ENCODE measurements around the gene STARD3NL.

STARD3NL gene

DNA sequence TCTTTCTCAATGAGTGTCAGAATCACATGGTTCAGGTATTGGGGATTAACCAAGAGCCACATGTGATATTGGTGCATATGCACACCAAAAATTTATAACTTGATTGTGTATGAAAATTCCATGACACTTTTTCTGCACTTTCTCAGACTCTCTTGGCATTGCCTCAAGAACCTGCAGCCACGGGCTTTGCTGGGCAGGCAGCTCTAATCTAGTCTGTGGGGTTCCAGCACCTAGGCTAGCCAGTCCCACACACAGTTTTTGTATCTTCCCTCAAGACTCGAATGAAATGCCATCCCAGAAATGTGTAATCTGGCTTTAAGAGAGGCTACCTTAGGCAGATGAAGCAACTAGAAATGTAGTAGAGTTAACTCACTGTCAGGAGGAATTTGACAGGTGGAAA lies 21.7 kb downstream of the STARD3NL start:
- DNase-seq (ENCODE audit: low read depth, low spot score): no peak
- Histone ChIP-seq H3K9me3 (ENCODE audit: low read depth, low read length) (no peaks in the 10 kb centered on the region), H3K36me3 (ENCODE audit: insufficient read depth, low read length) (no peaks in the 10 kb centered on the region), H3K27ac (no peak overlapping the region), H3K9ac (ENCODE audit: insufficient read length) (no peak overlapping the region), H3K4me3 (no peak overlapping the region)
- TF ChIP-seq EZH2 (IDR thresholded peaks at IDR 0.05): no peak
- no peak for TF ChIP-seq POLR2AphosphoS5 (IDR thresholded peaks at IDR 0.05; ENCODE audit: borderline replicate concordance, low read depth, low read length)
- no peak for TF ChIP-seq FOXP2 (optimal IDR thresholded peaks at IDR 0.05; ENCODE audit: control extremely low read depth, extremely low read length, insufficient read depth)

DNA sequence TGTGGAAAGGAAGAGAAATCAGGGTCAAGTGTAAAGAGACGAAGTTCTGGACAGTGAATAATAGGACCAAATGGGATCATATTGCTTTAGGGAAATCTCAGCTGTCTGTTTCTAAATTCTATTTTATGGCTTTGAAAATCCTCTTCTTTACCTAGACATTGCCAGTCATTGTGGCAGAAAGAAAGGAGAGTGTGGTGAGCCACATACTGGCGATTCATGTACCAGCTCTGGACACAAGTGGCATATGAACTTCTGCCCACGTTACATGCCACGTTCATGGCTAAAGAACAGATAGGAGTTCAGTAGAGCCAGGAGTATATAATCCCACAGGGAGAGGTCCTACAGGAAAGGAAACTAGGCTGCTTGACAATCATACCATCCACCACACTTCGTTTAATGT lies 28.0 kb downstream of the STARD3NL start:
- no peak overlapping the region for H3K27ac ChIP-seq
- no peak overlapping the region for H3K9ac ChIP-seq (ENCODE audit: insufficient read length)
- H3K9me3 ChIP-seq (ENCODE audit: low read depth, low read length): no peaks in the 10 kb centered on the region
- H3K4me3 ChIP-seq: no peak overlapping the region
- H3K36me3 ChIP-seq (ENCODE audit: insufficient read depth, low read length): peaks cover 4% of the 10 kb centered on the region; the same call in 1 of the 2 replicates
- TF ChIP-seq POLR2AphosphoS5 (IDR thresholded peaks at IDR 0.05; ENCODE audit: borderline replicate concordance, low read depth, low read length) (no peak), FOXP2 (optimal IDR thresholded peaks at IDR 0.05; ENCODE audit: control extremely low read depth, extremely low read length, insufficient read depth) (no peak), EZH2 (IDR thresholded peaks at IDR 0.05) (no peak)
- no peak for DNase-seq (ENCODE audit: low read depth, low spot score)

DNA sequence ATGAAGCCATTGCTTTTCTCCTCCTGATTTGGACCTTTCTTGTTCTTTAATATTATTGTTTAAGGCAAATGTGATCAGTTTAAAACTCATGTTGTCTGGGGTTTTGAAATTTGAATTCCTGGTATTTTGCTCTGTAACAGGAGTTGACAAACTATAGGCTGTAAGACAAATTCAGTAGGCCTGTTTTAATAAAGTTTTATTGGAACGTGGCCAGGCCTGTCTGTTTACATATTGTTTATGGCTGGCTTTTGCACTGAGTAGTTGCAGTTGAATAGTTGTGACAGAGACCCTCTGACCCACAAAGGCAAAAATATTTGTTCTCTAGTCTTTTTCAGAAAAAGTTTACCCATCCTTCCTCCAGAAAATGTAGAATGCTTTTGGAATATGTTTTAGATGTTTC lies 29.8 kb downstream of the STARD3NL start:
- no peak overlapping the region for H3K4me3 ChIP-seq
- peaks cover 9% of the 10 kb centered on the region; the same call in 1 of the 2 replicates for H3K36me3 ChIP-seq (ENCODE audit: insufficient read depth, low read length)
- H3K27ac ChIP-seq: no peak overlapping the region
- H3K9me3 ChIP-seq (ENCODE audit: low read depth, low read length): no peaks in the 10 kb centered on the region
- no peak for DNase-seq (ENCODE audit: low read depth, low spot score)
- TF ChIP-seq FOXP2 (optimal IDR thresholded peaks at IDR 0.05; ENCODE audit: control extremely low read depth, extremely low read length, insufficient read depth) (no peak), EZH2 (IDR thresholded peaks at IDR 0.05) (no peak), POLR2AphosphoS5 (IDR thresholded peaks at IDR 0.05; ENCODE audit: borderline replicate concordance, low read depth, low read length) (no peak)
- no peak overlapping the region for H3K9ac ChIP-seq (ENCODE audit: insufficient read length)

DNA sequence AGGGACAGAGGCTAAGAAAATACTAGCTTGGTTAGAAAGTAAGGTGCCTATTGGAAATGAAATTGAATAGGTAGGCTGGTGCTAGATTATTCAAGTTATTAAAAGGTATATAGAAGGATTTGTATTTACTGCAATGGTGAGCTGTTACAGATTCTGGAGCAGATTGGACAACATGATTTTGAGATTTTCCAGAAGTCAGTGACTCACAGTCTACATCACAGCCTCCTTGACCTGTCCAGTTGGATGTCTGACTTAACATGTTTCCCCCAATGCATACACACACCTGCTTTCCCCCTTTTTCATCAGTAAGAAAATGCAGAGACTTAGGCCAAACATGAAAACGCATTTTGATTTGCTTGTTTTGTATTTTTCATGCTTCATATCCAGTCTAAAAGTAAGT lies 33.4 kb downstream of the STARD3NL start:
- no peak for DNase-seq (ENCODE audit: low read depth, low spot score)
- Histone ChIP-seq H3K9me3 (ENCODE audit: low read depth, low read length) (no peaks in the 10 kb centered on the region), H3K9ac (ENCODE audit: insufficient read length) (no peak overlapping the region), H3K4me3 (no peak overlapping the region), H3K36me3 (ENCODE audit: insufficient read depth, low read length) (peaks cover 16% of the 10 kb centered on the region; the same call in 1 of the 2 replicates), H3K27ac (no peak overlapping the region)
- TF ChIP-seq POLR2AphosphoS5 (IDR thresholded peaks at IDR 0.05; ENCODE audit: borderline replicate concordance, low read depth, low read length) (no peak), EZH2 (IDR thresholded peaks at IDR 0.05) (no peak), FOXP2 (optimal IDR thresholded peaks at IDR 0.05; ENCODE audit: control extremely low read depth, extremely low read length, insufficient read depth) (no peak)

DNA sequence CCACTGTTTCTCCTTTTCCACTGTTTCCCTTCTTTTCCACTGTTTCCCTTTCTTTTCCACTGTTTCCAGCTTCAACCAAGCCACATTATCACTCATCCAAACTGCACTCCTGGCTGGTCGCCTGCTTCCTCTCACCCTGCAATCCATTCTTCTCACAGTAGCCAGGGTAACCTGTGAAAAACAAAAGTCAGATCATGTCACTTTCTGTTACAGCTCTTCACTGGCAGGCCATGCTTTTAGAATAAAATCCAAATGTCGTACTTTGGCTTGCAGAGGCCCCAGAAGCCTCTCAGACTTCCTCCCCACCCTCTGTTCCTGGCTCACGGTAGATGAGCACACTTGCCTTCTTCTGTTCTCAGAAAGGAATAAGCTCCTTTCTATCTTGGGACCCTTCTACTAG lies 33.9 kb downstream of the STARD3NL start:
- Histone ChIP-seq H3K4me3 (no peak overlapping the region), H3K9me3 (ENCODE audit: low read depth, low read length) (no peaks in the 10 kb centered on the region), H3K9ac (ENCODE audit: insufficient read length) (no peak overlapping the region), H3K27ac (no peak overlapping the region), H3K36me3 (ENCODE audit: insufficient read depth, low read length) (peaks cover 17% of the 10 kb centered on the region; the same call in 1 of the 2 replicates)
- no peak for DNase-seq (ENCODE audit: low read depth, low spot score)
- no peak for TF ChIP-seq EZH2 (IDR thresholded peaks at IDR 0.05)
- no peak for TF ChIP-seq POLR2AphosphoS5 (IDR thresholded peaks at IDR 0.05; ENCODE audit: borderline replicate concordance, low read depth, low read length)
- TF ChIP-seq FOXP2 (optimal IDR thresholded peaks at IDR 0.05; ENCODE audit: control extremely low read depth, extremely low read length, insufficient read depth): no peak

DNA sequence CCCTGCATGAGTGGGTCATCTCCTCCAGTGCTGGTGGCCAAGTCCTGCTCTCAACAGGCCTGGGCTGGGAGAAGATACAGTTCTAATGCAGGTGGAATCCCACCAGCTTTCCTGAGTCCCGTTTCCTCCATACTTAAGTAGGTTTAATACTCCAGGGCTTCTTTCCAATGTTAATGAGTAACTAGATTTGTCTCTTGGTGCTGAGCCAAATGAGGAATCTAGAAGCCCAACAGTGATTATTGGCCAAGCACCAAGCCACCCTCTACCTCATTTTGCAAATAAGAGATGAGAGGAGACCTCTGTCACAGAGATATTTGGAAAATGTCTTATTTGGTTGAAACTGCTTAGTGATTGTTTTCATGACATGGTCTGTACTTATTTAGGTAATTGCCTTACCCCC lies 37.1 kb downstream of the STARD3NL start:
- no peak for TF ChIP-seq FOXP2 (optimal IDR thresholded peaks at IDR 0.05; ENCODE audit: control extremely low read depth, extremely low read length, insufficient read depth)
- TF ChIP-seq POLR2AphosphoS5 (IDR thresholded peaks at IDR 0.05; ENCODE audit: borderline replicate concordance, low read depth, low read length): no peak
- TF ChIP-seq EZH2 (IDR thresholded peaks at IDR 0.05): no peak
- Histone ChIP-seq H3K27ac (no peak overlapping the region), H3K9ac (ENCODE audit: insufficient read length) (peak overlapping the region; percentile 1), H3K9me3 (ENCODE audit: low read depth, low read length) (no peaks in the 10 kb centered on the region), H3K4me3 (no peak overlapping the region), H3K36me3 (ENCODE audit: insufficient read depth, low read length) (peaks cover 32% of the 10 kb centered on the region)
- DNase-seq (ENCODE audit: low read depth, low spot score): no peak

DNA sequence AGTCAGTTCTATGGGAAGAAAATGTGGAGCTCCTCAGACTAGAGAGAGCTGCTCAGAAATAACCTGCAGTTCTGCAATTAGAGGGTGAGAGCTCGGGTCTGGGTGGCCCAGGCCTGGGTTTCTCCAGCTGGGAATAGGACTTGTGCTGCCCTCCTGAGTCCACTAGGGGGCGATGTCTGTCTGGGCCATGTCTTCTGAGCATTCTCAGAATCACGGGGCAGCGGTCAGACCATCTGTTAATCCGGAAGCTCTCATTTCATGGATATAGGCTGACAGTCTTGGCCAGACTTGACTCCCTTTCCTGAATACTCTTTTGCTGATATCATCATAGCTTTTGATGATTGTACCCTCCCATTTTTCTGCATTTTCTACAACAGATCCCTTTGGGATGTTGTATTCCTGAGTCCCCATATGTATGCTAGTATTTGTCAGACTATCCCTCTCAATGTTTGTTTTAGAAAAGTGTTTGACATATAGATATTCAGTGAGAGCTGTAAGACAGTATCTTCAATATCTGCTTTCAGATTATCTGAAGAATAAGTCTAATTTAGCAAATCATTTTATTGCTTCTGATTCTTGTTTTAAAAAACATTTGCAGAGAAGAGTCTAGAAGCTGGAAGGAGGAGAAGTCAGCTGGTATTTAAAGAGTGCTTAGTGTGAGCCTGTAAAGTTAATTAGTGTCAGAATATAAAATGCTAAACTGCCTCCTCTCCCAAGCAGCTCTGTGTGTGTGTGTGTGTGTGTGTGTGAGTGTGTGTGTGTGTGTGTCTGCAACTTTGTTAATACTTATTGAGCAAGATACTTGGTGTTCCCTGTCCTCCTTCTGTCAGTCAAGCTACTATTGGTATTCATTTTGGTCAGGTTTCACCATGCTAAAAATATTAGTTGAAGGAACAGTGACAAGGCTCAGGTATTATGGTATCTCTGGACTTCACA lies 38.0 kb downstream of the STARD3NL start:
- Histone ChIP-seq H3K9me3 (ENCODE audit: low read depth, low read length) (no peaks in the 10 kb centered on the region), H3K9ac (ENCODE audit: insufficient read length) (no peak overlapping the region), H3K27ac (no peak overlapping the region), H3K36me3 (ENCODE audit: insufficient read depth, low read length) (peaks cover 39% of the 10 kb centered on the region), H3K4me3 (no peak overlapping the region)
- TF ChIP-seq EZH2 (IDR thresholded peaks at IDR 0.05): no peak
- no peak for TF ChIP-seq POLR2AphosphoS5 (IDR thresholded peaks at IDR 0.05; ENCODE audit: borderline replicate concordance, low read depth, low read length)
- no peak for TF ChIP-seq FOXP2 (optimal IDR thresholded peaks at IDR 0.05; ENCODE audit: control extremely low read depth, extremely low read length, insufficient read depth)
- no peak for DNase-seq (ENCODE audit: low read depth, low spot score)

DNA sequence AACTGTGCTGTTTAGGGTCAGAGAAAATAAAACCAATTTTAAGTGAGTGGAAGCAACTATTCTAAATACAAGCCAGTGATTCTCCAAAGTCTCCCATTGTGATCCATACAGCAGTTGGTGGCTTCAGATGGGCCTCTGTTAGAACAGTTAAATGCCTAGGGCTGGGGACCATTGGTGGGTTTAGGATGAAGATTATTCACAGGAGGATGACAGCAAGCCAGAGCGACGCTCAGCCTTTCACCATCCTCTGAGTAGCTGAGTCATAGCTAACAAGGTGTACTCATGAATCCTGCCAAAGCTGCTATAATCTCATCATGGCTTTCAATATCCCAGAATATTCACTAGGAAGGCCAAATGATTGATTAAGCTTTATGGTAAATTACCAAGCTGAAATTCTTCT lies 39.6 kb downstream of the STARD3NL start:
- Histone ChIP-seq H3K36me3 (ENCODE audit: insufficient read depth, low read length) (peaks cover 34% of the 10 kb centered on the region), H3K27ac (no peak overlapping the region), H3K9me3 (ENCODE audit: low read depth, low read length) (no peaks in the 10 kb centered on the region), H3K9ac (ENCODE audit: insufficient read length) (no peak overlapping the region), H3K4me3 (no peak overlapping the region)
- DNase-seq (ENCODE audit: low read depth, low spot score): no peak
- TF ChIP-seq EZH2 (IDR thresholded peaks at IDR 0.05): no peak
- no peak for TF ChIP-seq POLR2AphosphoS5 (IDR thresholded peaks at IDR 0.05; ENCODE audit: borderline replicate concordance, low read depth, low read length)
- no peak for TF ChIP-seq FOXP2 (optimal IDR thresholded peaks at IDR 0.05; ENCODE audit: control extremely low read depth, extremely low read length, insufficient read depth)
